A673 (cell line): ENCODE results near the gene CPA2. TPM values are rescaled to one million over a fixed set of nuclear protein-coding genes. Genes with fewer than 3 reads are reported as not detected.
A peak's percentile ranks its signal among the peaks of the same experiment; 100 is the strongest.

ENCODE experiments used
- BruUV-seq: library from RNA; stranded (reverse); fragments of 400-500 nt; replicated peaks from 2 replicates; lab custom pipeline; 2021; lab: Mats Ljungman, UMichigan
- CTCF ChIA-PET: fragments of 300-600 bp; sonication (Branson Sonifier 250); formaldehyde crosslinking; loops from one replicate; lab custom pipeline; 2022; ENCODE audit warnings: antibody characterized with exemption; lab: Charles Lee
- POLR2A ChIA-PET: fragments of 300-600 bp; sonication (Branson Sonifier 250); formaldehyde crosslinking; loops from one replicate; lab custom pipeline; 2022; ENCODE audit warnings: antibody characterized with exemption; ENCODE audit not compliant: low non-redundant PET; lab: Charles Lee
- DNase-seq: peaks from one replicate; pipeline ENCODE4 v3.0.0-alpha.2; 2015; ENCODE audit warnings: low spot score
- H3K27ac ChIP-seq: fragments of 200-600 bp; sonication (generic); 2 replicates; pipeline ENCODE4 v1.5.1; 2016; ENCODE audit warnings: mixed run types, low read depth, mild to moderate bottlenecking, mixed read lengths, antibody characterized with exemption, low read length; ENCODE audit not compliant: poor library complexity, severe bottlenecking
- H3K27me3 ChIP-seq: fragments of 200-600 bp; sonication (generic); replicated peaks from 2 replicates; pipeline ENCODE4 v1.6.1; 2017; ENCODE audit warnings: mixed run types, low read depth, mild to moderate bottlenecking, mixed read lengths, antibody characterized with exemption, low read length; ENCODE audit not compliant: insufficient read depth, poor library complexity
- H3K36me3 ChIP-seq: fragments of 200-600 bp; sonication (generic); 2 replicates; pipeline ENCODE4 v1.6.1; 2016; ENCODE audit warnings: mixed run types, mild to moderate bottlenecking, mixed read lengths, antibody characterized with exemption, low read length; ENCODE audit not compliant: insufficient read depth, poor library complexity, severe bottlenecking
- H3K4me1 ChIP-seq: fragments of 200-600 bp; sonication (generic); 2 replicates; pipeline ENCODE4 v1.6.1; 2017; ENCODE audit warnings: mixed run types, mild to moderate bottlenecking, mixed read lengths, antibody characterized with exemption, low read length; ENCODE audit not compliant: insufficient read depth, poor library complexity, severe bottlenecking
- H3K4me3 ChIP-seq: fragments of 200-600 bp; sonication (generic); 2 replicates; pipeline ENCODE4 v1.5.1; 2016; ENCODE audit warnings: low read depth, mixed run types, mild to moderate bottlenecking, mixed read lengths, low read length; ENCODE audit not compliant: poor library complexity, severe bottlenecking
- H3K9me3 ChIP-seq: fragments of 200-600 bp; sonication (generic); 2 replicates; pipeline ENCODE4 v1.6.1; 2016; ENCODE audit warnings: mixed run types, low read depth, mild to moderate bottlenecking, mixed read lengths, antibody characterized with exemption, low read length; ENCODE audit not compliant: poor library complexity, severe bottlenecking
- CTCF ChIP-seq: fragments of 300-800, 200-600 bp; sonication (generic); conservative IDR thresholded peaks from 2 replicates; pipeline ENCODE4 v1.5.1; 2017; ENCODE audit warnings: low read depth, mild to moderate bottlenecking, antibody characterized with exemption, low read length, moderate library complexity, mixed read lengths
- EZH2 ChIP-seq: fragments of 200-600 bp; sonication (generic); IDR thresholded peaks from 2 replicates; pipeline ENCODE4 v1.6.1; 2017; ENCODE audit warnings: borderline replicate concordance, low read depth, mild to moderate bottlenecking, mixed read lengths, antibody characterized with exemption, low read length; ENCODE audit not compliant: poor library complexity, severe bottlenecking
- intact Hi-C: fragments of 100-400 bp; cut with micrococcal nuclease; formaldehyde crosslinking; loops from one replicate; pipeline ENCODE4 v1.10.0; 2022; ENCODE audit not compliant: unreplicated experiment
- total RNA-seq: library from RNA; stranded (reverse); gene quantifications from 2 replicates; pipeline ENCODE4 v1.2.3, GENCODE V29; 2021

The CPA2 gene
- total RNA-seq, 1 experiment from 2014 or later = 0.43 TPM

- intact Hi-C loops = no loop called here
- Histone ChIP-seq H3K36me3 (no peaks in the 10 kb centered on the region), H3K4me1 (peaks cover 75% of the 10 kb centered on the region), H3K27me3 (no peaks in the 10 kb centered on the region), H3K9me3 (no peaks in the 10 kb centered on the region), H3K4me3 (no peak overlapping the region), H3K27ac (peak overlapping the region; percentile 31)
- BruUV-seq = no TSS peak
- POLR2A ChIA-PET = interaction anchor here (0.8 kb wide), 1 partner anchor 123 kb away, joined by 4 read pairs; no protein-coding TSS in a partner anchor
- no peak for DNase-seq
- CTCF ChIA-PET = no interaction called here
- no peak for TF ChIP-seq EZH2
- no peak for TF ChIP-seq CTCF
Measured at GRCh38 chr7:130274296-130274695, 7.6 kb downstream of the CPA2 start.

- ChIA-PET CTCF (no interaction called here), POLR2A (interaction anchor here (0.6 kb wide), 1 partner anchor 26 kb away, joined by 3 read pairs; no protein-coding TSS in a partner anchor)
- no peak for TF ChIP-seq EZH2
- no peak for TF ChIP-seq CTCF
Measured at GRCh38 chr7:130274983-130275591, 8.4 kb downstream of the CPA2 start.

GRCh38 chr7:130275826-130276297, 9.2 kb downstream of the CPA2 start:
- intact Hi-C loops = loop anchor here (5.0 kb wide), 1 partner anchor 216 kb away; the partner anchor contains the start of gene MEST
- CTCF ChIA-PET = no interaction called here

More at GRCh38 chr7:130274983-130275591, 8.4 kb downstream of the CPA2 start:
- Histone ChIP-seq H3K4me3 (no peak overlapping the region), H3K4me1 (peaks cover 78% of the 10 kb centered on the region), H3K36me3 (no peaks in the 10 kb centered on the region), H3K9me3 (no peaks in the 10 kb centered on the region), H3K27me3 (no peaks in the 10 kb centered on the region), H3K27ac (peak overlapping the region; percentile 84)
- DNase-seq = peak; percentile 86
- BruUV-seq = no TSS peak
- intact Hi-C loops = loop anchor here (5.0 kb wide), 1 partner anchor 217 kb away; the partner anchor contains the start of gene MEST

More at GRCh38 chr7:130275826-130276297, 9.2 kb downstream of the CPA2 start:
- BruUV-seq = no TSS peak
- peaks cover 78% of the 10 kb centered on the region for H3K4me1 ChIP-seq
- no peak overlapping the region for H3K4me3 ChIP-seq
- DNase-seq = peak; percentile 86
- no peaks in the 10 kb centered on the region for H3K27me3 ChIP-seq
- POLR2A ChIA-PET = interaction anchor here (0.6 kb wide), 1 partner anchor 27 kb away, joined by 3 read pairs; no protein-coding TSS in a partner anchor
- peak overlapping the region; percentile 84 for H3K27ac ChIP-seq
- no peak for TF ChIP-seq CTCF
- H3K9me3 ChIP-seq = no peaks in the 10 kb centered on the region
- H3K36me3 ChIP-seq = no peaks in the 10 kb centered on the region
